ENCODE data around the gene TMEM63A.
"Not testable (repeated sequence)": the region's sequence is repeated elsewhere in the genome, so short reads cannot be mapped to it uniquely, and the experiment has no call there.

TMEM63A gene

GRCh38 chr1:225892307-225892706 is 10.1 kb upstream of the TMEM63A start:
- no peaks in the 10 kb centered on the region for H3K27me3 Mint-ChIP-seq
- no peak for DNase-seq
- H3K9me3 Mint-ChIP-seq, result no peaks in the 10 kb centered on the region
- H3K4me3 Mint-ChIP-seq, result no peak overlapping the region
- H3K4me1 Mint-ChIP-seq, result peaks cover 15% of the 10 kb centered on the region
- no peak overlapping the region for H3K27ac Mint-ChIP-seq
- no peak for ATAC-seq

- Mint-ChIP-seq H3K27ac (peak overlapping the region in 1 of 2 donors; percentile 60), H3K9me3 (no peaks in the 10 kb centered on the region), H3K4me1 (peaks cover 6% of the 10 kb centered on the region), H3K27me3 (no peaks in the 10 kb centered on the region), H3K4me3 (no peak overlapping the region)
- DNase-seq (no peak), ATAC-seq (no peak)
Observed at GRCh38 chr1:225891229-225891972, 9.2 kb upstream of the TMEM63A start.

DNA sequence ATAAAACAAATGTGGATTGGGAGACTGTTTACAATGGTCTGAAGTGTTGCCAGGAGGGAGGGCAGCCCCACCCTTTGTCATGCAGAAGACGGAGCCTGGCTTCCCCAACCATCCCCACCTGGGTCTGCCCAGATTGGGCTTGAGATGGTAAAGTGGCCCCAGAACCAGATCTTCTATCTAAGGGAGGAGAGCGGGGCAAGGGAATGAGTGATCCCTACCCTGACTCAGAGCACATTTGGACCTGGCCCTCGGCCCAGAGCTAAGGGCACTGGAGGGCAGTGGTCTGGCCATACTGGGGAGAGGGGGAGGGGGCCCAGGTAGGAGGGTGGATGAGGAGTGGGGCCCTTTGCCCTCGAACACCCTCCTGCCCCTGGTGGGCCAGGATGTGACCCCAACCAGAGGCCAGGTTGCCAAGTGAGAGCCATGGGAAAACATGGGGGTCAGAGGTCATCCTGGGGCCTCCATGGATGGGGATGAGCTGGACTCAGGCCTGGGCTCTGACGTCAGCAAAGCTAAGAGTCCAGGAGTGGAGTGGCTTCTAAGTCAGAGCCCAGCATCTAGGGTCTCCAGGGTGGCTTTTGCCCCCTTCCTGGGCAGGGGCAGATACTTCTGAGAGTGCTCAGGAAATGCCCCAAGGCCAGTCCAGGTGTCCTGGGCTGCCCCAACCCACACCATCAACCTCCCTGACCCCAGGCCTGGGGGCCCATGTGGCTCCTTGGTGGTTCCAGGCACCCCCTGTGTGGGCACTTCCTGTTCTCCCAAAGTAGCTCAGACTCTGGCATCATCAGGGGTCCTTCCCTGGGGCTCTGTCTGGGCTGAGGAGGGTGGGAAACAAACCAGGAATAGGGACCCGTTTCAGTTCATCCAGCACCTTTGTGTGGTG is 8.4 kb upstream of the TMEM63A start:
- Mint-ChIP-seq H3K9me3 (no peaks in the 10 kb centered on the region), H3K27me3 (no peaks in the 10 kb centered on the region), H3K4me3 (no peak overlapping the region), H3K27ac (peak overlapping the region in 1 of 2 donors; percentile 10), H3K4me1 (no peaks in the 10 kb centered on the region)
- DNase-seq (no peak), ATAC-seq (peak; percentile 27)

DNA sequence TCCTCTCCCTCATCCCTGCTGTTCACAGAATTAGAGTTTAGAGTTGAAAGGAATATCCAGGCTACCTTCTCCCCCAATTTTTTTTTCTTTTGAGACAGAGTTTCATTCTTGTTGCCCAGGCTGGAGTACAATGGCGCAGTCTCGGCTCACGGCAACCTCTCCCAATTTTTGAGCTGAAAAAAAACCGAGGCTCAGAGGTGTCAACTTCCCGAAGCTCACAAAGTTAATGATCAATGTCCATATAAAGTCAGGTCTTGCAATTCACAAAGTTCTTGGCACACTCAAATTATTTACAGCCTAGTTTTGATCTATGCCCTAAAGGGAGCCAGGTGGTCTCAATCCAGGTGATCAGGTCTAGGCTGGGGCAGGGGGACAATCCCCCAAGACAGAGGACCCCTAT is 7.6 kb upstream of the TMEM63A start:
- Mint-ChIP-seq H3K9me3 (no peaks in the 10 kb centered on the region), H3K27ac (peak overlapping the region in 1 of 2 donors; percentile 44)
- no peak for ATAC-seq

DNA sequence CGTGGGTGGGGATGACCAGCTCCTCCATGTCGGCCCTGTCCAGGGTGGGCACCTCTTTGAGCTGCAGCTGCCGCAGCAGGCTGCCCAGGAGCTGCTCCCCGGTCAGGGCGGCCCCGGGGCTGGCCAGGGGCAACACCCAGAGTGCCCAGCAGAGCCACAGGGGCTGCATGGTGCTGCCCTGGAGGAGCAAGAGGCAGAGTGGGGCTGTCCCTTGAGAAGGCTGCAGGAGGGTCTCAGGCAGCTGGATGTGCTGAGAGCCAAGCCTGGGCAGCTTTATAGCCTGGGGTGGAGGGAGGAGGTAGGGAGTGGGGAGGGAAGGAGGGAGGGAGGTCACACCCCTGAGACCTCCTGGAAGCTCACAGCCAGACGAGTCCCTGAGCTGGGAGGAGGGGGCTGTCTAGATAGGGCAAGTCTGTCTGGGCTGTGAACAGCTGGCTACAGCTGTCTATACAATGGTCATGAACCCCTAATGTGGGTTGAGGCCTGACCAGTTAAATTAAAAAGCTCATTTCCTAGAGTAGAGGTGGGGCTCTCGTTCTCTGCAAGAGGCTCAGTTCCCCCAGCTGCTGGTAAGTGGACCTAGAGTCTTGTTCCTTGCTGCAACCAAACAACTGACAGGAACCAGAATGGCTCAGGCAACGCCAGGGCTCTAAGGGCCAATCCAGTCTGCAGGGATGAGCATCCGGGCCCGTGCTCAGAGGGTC is 6.9 kb upstream of the TMEM63A start, which contains the start of gene LEFTY1:
Gene LEFTY1, minus strand, starts transcription at position 249 of the 704 bp plus-strand sequence. Its CDS starts 80 bp downstream, at position 169.
- H3K27me3 Mint-ChIP-seq, result no peaks in the 10 kb centered on the region
- peak; percentile 36 for ATAC-seq
- H3K4me1 Mint-ChIP-seq, result peaks cover under 1% of the 10 kb centered on the region
- H3K27ac Mint-ChIP-seq, result peak within 1 kb of the TSS in 1 of 2 donors; percentile 71
- no peak within 1 kb of the TSS for H3K4me3 Mint-ChIP-seq
- H3K9me3 Mint-ChIP-seq, result no peaks in the 10 kb centered on the region
- no peak for DNase-seq

More for the DNA sequence above, 7.6 kb upstream of the TMEM63A start:
- H3K27me3 Mint-ChIP-seq, result no peaks in the 10 kb centered on the region
- no peak overlapping the region for H3K4me3 Mint-ChIP-seq
- no peaks in the 10 kb centered on the region for H3K4me1 Mint-ChIP-seq
- no peak for DNase-seq

GRCh38 chr1:225888289-225888897 is 6.2 kb upstream of the TMEM63A start:
- no peak overlapping the region for H3K4me3 Mint-ChIP-seq
- peaks cover 7% of the 10 kb centered on the region for H3K4me1 Mint-ChIP-seq
- no peaks in the 10 kb centered on the region for H3K27me3 Mint-ChIP-seq
- no peaks in the 10 kb centered on the region for H3K9me3 Mint-ChIP-seq
- H3K27ac Mint-ChIP-seq, result peak overlapping the region in 1 of 2 donors; percentile 71
- no peak for DNase-seq
- peak; percentile 33 for ATAC-seq

DNA sequence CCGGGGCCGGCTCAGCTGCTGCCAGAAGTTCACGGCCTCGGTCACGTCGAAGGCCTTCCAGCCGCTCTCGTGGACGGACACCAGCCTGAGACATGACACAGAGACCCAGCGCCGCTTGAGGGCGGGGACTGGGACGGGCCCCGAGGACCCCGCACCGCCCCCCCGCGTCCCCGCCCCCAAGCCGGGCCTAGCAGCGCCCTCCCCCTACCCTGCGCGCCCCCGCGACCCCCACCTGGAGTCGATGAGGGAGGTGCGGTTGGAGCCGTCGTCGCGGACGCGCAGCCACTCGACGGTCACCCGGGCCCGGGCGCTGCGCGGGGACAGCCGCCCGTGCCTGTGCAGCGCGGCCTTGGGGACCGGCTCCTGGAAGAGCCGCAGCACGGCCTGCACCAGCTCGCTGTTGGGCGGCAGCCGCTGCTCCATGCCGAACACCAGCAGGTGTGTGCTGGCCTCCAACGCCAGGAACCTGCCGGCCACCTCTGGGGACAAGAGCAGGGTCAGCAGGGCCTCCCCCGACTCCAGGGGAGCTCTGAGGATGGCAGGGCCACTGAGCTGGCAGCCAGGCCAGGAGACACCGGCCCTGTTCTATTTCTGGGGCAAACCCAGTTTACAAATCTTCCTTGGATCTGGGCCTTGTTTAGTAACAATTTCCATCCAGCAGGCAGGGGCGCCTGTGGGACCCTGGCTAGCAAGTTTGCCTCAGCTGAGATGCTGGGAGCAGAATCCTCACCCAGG is 5.5 kb upstream of the TMEM63A start:
- H3K9me3 Mint-ChIP-seq, H3K4me3 Mint-ChIP-seq, DNase-seq, H3K27me3 Mint-ChIP-seq: not testable (repeated sequence)
- peak; percentile 37 for ATAC-seq
- H3K4me1 Mint-ChIP-seq, result peaks cover 12% of the 10 kb centered on the region
- peak overlapping the region in 1 of 2 donors; percentile 71 for H3K27ac Mint-ChIP-seq

DNA sequence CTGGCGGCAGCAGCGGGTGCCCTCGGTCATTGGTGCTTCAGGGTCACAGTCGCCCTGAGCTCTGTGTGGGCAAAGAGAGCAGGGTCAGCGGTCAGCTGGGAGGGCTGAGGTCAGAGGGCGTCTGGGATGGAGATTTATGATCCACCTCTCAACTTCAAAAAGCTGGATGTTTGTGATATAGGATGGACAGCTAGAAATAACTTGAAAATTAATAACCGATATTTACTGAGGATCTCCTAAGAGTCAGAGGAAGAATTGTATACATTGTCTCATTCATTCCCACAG is 4.8 kb upstream of the TMEM63A start:
- no peaks in the 10 kb centered on the region for H3K9me3 Mint-ChIP-seq

GRCh38 chr1:225886159-225887029 is 4.2 kb upstream of the TMEM63A start:
- Mint-ChIP-seq H3K4me3 (no peak overlapping the region), H3K27me3 (no peaks in the 10 kb centered on the region), H3K27ac (no peak overlapping the region), H3K9me3 (no peaks in the 10 kb centered on the region), H3K4me1 (peaks cover 15% of the 10 kb centered on the region)
- ATAC-seq, result no peak
- DNase-seq, result no peak

More for the DNA sequence above, 4.8 kb upstream of the TMEM63A start:
- DNase-seq (no peak), ATAC-seq (no peak)
- no peak overlapping the region for H3K4me3 Mint-ChIP-seq
- H3K27me3 Mint-ChIP-seq, result no peaks in the 10 kb centered on the region
- H3K27ac Mint-ChIP-seq, result no peak overlapping the region
- H3K4me1 Mint-ChIP-seq, result peaks cover 12% of the 10 kb centered on the region

GRCh38 chr1:225885336-225885735 is 3.2 kb upstream of the TMEM63A start:
- no peaks in the 10 kb centered on the region for H3K27me3 Mint-ChIP-seq
- no peaks in the 10 kb centered on the region for H3K9me3 Mint-ChIP-seq
- peaks cover 26% of the 10 kb centered on the region for H3K4me1 Mint-ChIP-seq
- no peak for ATAC-seq
- H3K27ac Mint-ChIP-seq, result no peak overlapping the region
- H3K4me3 Mint-ChIP-seq, result no peak overlapping the region
- no peak for DNase-seq

DNA sequence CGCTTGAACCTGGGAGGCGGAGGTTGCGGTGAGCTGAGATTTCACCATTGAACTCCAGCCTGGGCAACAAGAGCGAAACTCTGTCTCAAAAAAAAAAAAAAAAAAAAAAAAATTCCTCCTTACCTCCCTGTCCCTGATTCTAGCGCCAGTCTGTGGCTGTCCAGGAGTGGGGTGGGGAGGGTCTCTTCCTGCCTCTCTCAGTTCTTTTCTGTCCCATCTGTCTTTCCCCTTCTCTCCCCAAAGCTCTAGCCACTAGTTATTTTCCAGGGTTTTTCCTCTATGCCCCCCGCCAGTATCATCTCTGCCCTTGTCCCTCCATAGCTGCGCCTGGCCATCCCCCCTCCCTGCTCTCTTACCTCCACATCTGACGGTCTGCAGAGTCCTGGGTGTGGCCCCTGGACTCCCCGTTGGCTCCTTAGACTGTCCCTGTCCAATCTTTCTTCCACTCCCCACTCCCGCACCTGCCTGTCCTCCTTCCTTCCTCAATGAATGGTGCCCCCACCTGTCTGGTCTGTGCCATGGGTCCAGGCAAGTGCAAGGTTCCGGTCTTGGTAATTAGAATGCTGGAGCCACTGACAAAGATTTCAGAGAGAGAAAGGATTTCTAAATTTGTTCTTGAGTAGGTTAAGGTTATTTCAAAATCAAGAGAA is 1.6 kb upstream of the TMEM63A start:
- ATAC-seq (no peak), DNase-seq (no peak)
- Mint-ChIP-seq H3K4me1 (peaks cover 42% of the 10 kb centered on the region), H3K4me3 (peak overlapping the region; percentile 82 to 88), H3K9me3 (no peaks in the 10 kb centered on the region), H3K27me3 (no peaks in the 10 kb centered on the region), H3K27ac (peak overlapping the region; percentile 78 to 79)

- ATAC-seq, result peak; percentile 42
- Mint-ChIP-seq H3K27ac (peak overlapping the region; percentile 78 to 95), H3K4me1 (peaks cover 50% of the 10 kb centered on the region), H3K27me3 (no peaks in the 10 kb centered on the region), H3K4me3 (peak overlapping the region; percentile 82 to 88), H3K9me3 (no peaks in the 10 kb centered on the region)
- DNase-seq, result peak; percentile 30 to 43
Observed at GRCh38 chr1:225882694-225883615, 775 bp upstream of the TMEM63A start.
